CD4-positive, alpha-beta T cell treated with Interferon alpha-2 for 1 hour (primary cell): Measurements from ENCODE around the gene SLC8A1.
A peak's percentile ranks its signal among the peaks of the same experiment; 100 is the strongest.

Source experiments
- DNase-seq, 2 donors: peaks; one replicate each; pipeline ENCODE4 v3.0.0-alpha.2; 2020 to 2022

SLC8A1 gene

GRCh38 chr2:40457837-40458236 lies 5.9 kb upstream of the SLC8A1 start:
- no peak for DNase-seq

GRCh38 chr2:40457366-40457765 lies 5.5 kb upstream of the SLC8A1 start:
- no peak for DNase-seq

DNA sequence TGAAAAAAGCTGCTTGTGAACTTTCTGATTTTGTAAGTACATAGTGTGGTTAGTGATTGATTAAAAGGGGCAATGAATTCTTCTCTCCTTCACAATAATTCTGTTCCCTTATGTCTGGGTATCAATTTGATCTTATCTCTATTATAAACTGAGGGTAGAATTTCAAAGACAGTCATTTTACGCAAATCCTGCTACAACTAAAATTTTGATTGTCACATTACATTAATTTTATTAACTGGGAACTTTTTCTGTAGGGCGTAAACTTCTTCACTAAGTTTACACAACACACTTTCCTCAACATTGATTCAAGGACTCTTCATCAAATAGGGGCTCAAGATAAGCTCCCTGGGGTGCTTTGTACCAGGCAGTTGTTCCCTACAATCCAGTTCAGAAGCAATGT lies 5.0 kb upstream of the SLC8A1 start:
- no peak for DNase-seq

GRCh38 chr2:40455661-40456060 lies 3.8 kb upstream of the SLC8A1 start:
- peak in 1 of 2 donors; percentile 61 for DNase-seq

GRCh38 chr2:40454321-40454720 lies 2.4 kb upstream of the SLC8A1 start:
- DNase-seq: no peak

GRCh38 chr2:40452786-40453185 lies 896 bp upstream of the SLC8A1 start:
- no peak for DNase-seq

- DNase-seq: peak in 1 of 2 donors; percentile 23
Observed at GRCh38 chr2:40450796-40451430, 977 bp downstream of the SLC8A1 start.

- no peak for DNase-seq
Observed at GRCh38 chr2:40450066-40450795, 1.7 kb downstream of the SLC8A1 start.

DNA sequence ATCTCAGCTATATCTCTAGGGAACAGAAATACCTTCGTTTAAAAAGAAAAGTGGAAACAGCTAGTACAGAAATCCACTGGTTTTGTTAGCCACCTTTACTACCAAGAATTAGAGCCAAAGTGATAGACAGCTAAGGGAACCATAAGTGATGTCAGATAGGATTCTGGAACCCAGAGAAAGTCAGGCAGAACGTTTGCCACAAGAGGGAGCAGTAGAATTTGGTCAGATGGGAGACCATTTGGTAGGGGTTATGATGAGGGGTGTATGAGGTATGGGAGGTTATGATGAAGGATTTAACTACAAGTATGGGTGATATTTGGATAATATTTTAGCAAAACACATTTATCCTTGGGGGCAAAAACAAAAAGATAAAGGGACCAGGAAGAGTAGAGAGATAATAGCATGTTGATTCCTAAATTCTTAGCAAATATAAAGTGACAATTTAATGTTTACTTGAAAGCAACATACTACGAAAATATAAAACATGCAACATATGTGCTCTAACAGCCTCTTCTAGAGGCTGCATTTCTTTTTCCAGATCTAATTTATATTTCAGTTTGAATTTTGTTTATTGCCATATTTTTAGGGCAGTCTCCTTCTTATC lies 3.3 kb downstream of the SLC8A1 start:
- no peak for DNase-seq

DNA sequence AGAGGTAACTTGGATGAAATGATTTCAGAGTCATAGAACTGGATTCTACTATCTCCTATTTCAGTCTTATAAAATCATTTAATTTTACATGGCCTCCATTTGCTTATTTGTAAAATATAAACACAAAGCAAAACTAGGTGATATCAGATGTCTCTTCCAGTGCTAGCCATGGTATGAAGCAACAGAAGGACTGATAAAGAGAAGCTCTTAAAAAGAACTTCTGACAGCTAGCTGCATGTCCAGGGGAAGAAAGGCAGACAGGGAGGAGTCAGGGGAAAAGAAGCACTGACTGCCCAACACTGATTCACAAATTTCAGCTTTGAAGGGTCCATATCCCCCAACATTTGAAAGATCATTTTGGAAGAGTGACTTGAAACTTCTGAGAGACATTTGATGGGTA lies 6.4 kb downstream of the SLC8A1 start:
- no peak for DNase-seq

DNA sequence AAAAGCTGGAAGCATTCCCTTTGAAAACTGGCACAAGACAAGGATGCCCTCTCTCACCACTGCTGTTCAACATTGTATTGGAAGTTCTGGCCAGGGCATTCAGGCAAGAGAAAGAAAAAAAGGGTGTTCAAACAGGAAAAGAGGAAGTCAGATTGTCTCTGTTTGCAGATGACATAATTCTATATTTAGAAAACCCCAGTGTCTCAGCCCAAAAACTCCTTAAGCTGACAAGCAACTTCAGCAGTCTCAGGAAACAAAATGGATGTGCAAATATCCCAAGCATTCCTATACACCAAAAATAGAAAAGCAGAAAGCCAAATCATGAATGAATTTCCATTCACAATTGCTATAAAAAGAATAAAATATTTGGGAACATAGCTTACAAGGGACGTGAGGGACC lies 11.1 kb downstream of the SLC8A1 start:
- DNase-seq: no peak

- no peak for DNase-seq
Observed at GRCh38 chr2:40439473-40439872, 12.4 kb downstream of the SLC8A1 start.

GRCh38 chr2:40436093-40436475 lies 15.8 kb downstream of the SLC8A1 start:
- no peak for DNase-seq

GRCh38 chr2:40435426-40436092 lies 16.3 kb downstream of the SLC8A1 start:
- no peak for DNase-seq

DNA sequence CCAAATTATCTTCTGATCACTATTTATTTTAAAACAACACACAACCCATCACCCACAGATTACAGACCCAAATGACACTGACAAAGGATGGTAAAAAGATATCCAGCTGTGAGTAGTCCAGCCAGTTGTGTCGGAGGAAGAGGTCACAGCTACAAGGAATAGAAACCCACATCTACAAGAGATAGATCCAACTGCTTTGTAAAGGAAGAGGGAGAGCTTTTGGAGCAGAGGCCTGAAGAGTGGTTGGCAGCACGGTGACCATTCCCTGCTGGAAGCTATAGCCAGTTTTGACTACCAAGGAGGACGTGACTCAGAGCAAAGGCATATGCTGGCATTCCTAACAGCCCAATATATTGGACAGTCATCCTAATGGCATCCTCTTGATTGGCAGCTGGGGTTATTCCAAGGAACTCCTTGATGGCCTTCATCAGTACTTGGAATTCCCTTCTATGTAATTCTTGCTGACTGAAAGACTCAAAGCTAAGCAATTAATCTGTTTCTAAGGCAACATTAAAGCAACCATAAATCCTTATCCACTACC lies 17.1 kb downstream of the SLC8A1 start:
- no peak for DNase-seq

- DNase-seq: no peak
Observed at GRCh38 chr2:40433736-40434135, 18.2 kb downstream of the SLC8A1 start.

DNA sequence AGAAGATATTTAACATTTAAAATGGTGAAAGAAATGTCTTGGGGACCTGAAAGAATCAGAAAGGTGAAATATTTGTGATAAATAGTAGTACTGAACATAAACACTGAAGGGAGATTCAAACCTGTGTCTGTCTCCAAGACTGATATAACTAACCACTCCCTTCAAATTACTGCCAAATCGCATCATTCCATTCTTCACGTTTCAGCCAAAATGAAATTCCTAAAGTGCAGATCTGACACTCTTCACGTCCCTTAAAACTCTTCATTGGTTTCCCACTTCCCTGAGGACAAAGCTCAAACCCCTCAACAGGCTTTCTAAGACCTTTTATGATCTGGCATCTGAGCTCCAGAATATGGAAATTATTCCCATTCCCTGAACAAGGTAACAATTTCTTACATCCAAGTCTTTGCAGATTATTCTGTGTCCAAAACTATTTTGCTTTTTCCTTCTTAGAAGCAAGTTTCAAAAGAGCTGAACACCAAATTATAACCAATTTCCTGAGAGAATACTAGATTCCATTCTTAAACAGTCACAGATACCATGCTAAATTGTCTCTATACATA lies 18.9 kb downstream of the SLC8A1 start:
- no peak for DNase-seq

GRCh38 chr2:40431600-40431955 lies 20.3 kb downstream of the SLC8A1 start:
- no peak for DNase-seq

DNA sequence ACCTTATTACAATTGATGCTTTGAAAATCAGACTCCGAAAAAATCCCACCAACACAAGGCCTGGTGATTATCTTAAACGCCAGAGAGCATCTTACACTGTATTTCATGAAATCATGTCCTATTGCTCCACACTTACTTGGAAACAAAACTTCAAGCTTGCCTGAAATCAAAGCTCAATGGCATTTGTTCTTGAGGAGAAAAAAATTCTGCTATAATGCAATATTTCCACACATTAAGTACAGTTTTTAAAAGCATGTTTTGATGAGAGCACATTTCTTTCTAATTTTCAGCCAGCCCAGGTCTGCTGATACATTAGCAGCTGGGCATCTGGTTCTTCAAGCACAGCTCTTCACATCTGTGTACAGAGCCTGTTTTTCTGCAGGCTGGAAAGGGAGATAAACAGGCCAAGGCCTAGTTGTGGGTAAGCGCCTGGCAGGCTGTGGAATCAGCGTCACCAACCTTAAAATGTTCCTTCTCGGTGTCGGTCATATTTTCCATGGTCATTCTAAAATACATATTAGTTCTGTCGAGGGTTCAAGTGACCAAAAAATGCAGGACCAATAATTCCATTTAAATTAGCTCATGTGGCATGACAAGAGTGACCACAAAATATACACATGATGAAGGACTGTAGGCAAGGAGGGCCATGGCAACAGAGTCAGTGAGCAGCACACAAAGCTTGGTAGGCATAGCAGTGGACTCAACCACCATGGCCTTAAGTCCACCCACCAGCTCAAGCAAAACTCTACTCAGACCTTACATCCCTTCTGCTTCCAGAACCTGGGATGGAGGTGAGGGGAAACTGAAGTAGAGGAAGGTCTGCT lies 20.9 kb downstream of the SLC8A1 start:
- no peak for DNase-seq

GRCh38 chr2:40428439-40428838 lies 23.5 kb downstream of the SLC8A1 start:
- no peak for DNase-seq

DNA sequence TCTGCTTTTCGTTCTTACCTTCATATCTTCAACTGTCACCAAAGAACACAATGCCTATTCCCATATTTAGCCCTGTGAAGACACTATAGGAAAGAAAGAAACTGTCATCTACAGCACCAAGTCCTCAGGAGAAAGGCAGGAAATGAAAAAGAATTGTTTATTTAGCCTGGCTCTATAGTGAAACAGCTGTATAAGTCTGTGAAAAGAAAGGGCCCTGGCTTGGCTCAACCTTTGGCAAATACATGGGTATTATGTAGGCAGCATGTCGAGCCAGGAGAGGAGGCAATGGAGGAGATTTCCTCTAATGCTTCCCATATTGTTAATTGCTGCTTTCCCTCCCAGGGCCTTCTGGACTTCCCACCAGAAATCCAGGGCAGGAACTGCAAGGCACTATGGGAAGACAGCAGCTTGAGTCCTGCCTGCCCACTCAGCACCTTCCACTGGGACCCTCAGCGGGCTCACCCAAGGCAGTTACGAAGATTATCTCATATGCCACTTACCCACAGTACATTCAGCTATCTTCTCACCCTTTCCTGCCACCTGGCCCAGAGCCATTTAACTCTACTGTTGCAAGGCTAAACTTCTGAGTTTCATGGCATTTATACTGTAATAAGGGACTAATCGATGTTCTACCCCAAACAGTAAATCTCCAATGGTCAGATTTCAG lies 30.1 kb downstream of the SLC8A1 start:
- DNase-seq: no peak

- no peak for DNase-seq
Observed at GRCh38 chr2:40420478-40420877, 31.4 kb downstream of the SLC8A1 start.
